NT2/D1 (cell line): ENCODE measurements around the gene HYAL4.

Experiments used
- YY1 ChIP-seq: IDR thresholded peaks from 2 replicates; pipeline ENCODE4 v1.6.1; 2011; ENCODE audit not compliant: insufficient read length, insufficient read depth
- ZNF274 ChIP-seq: IDR thresholded peaks from 2 replicates; pipeline ENCODE4 v1.6.1; 2011; ENCODE audit warnings: mild to moderate bottlenecking, low read depth, low read length

DNA sequence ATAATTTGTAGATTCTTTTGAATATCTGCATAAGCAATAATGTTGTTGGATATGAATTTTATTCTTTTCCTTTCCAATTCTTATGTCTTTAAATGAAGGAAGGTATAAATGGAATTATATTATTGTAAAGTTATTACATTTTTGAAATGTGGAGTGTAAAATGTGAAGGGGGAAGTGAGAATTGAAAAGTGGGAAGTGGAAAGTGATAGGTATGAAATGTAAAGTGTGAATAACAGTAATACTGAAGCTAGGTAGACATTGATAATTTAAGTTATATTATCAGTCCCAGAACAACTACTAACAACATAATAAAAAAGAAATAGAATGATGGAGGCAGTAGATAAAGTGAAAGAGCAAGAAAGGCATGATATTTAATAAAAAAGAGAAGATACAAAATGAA lies 39.7 kb upstream of the HYAL4 start:
- TF ChIP-seq YY1 = no peak
- no peak for TF ChIP-seq ZNF274
